H1 (cell line): ENCODE results near the gene FHAD1. TPM values are rescaled to one million over a fixed set of nuclear protein-coding genes. Genes with fewer than 3 reads are reported as not detected.

Experiments
- CREB1 ChIP-seq: IDR thresholded peaks from 2 replicates; pipeline ENCODE4 v1.6.1; 2012; ENCODE audit warnings: inconsistent platforms
- RNF2 ChIP-seq: fragments of 200-900, 300-1000 bp; sonication (generic); IDR thresholded peaks from 2 replicates; pipeline ENCODE4 v1.7.1; 2016; ENCODE audit warnings: borderline replicate concordance, low read depth, mild to moderate bottlenecking, antibody characterized with exemption, low read length; ENCODE audit not compliant: poor library complexity, severe bottlenecking; ENCODE audit errors: missing control alignments
- RXRA ChIP-seq: IDR thresholded peaks from 2 replicates; pipeline ENCODE4 v1.6.1; 2011; ENCODE audit warnings: low read depth, mild to moderate bottlenecking, low read length, moderate library complexity; ENCODE audit not compliant: insufficient read depth
- TAF7 ChIP-seq: optimal IDR thresholded peaks from 2 replicates; pipeline ENCODE3; 2011; ENCODE audit warnings: low read depth, mild to moderate bottlenecking, inconsistent platforms, low read length, moderate library complexity, borderline replicate concordance
- polyA plus RNA-seq, 7 experiments: library from polyadenylated mRNA; depleted of rRNA in 3 of 7; stranded (reverse) in 5 of 7; unstranded in 2 of 7; fragments of >200 nt in 5 of 7; fragments of 200-250 nt in 2 of 7; gene quantifications; 1 replicate in 5 of 7; 2 replicates in 1 of 7; 4 replicates in 1 of 7; pipeline versions ENCODE4 v1.2.1 to v1.2.3, GENCODE V29; 2011 to 2013; ENCODE audit warnings: missing spikeins in 2 of 7, mixed read lengths in 2 of 7
- total RNA-seq: library from RNA; stranded (reverse); fragmentation: NEBNext Ultra II Directional; extraction: Animal tissue kit (Norgen Biotek cat#: 25700); gene quantifications from 2 replicates; pipeline ENCODE4 v1.2.1, GENCODE V29; 2021

The FHAD1 gene
- total and polyA plus RNA-seq, 2 of the 8 experiments (the other 6 are each of a cell fraction or from before 2014, with no cell fraction given), result 0.39 to 0.69 TPM

DNA sequence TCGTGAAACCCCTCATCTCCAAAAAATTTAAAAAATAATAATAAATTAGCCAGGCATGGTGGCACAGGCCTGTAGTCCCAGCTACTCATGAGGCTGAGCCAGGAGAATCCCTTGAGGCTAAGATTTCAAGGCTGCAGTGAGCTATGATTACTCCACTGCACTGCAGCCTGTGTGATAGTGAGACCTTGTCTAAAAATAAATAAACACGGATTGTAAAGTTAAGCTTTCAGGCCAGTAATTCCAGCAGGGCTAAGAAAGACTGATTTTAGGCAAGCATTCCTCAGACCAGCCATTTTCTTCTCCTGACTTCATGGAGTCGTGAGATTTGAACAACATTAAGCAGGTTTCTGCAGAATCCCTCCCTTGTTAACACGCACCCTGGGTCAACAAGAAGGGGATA, 85.5 kb downstream of the FHAD1 start (continued):
- TF ChIP-seq RXRA (no peak), RNF2 (no peak), TAF7 (no peak), CREB1 (no peak)
